Neuron (in vitro differentiated cells): Measurements from ENCODE around the gene CFAP298.
"Not testable (repeated sequence)": the region's sequence is repeated elsewhere in the genome, so short reads cannot be mapped to it uniquely, and the experiment has no call there.

Source experiments
- H2AFZ ChIP-seq: one replicate; pipeline ENCODE4 v1.6.1; 2013; ENCODE audit warnings: low read depth, mild to moderate bottlenecking, inconsistent platforms, low read length, moderate library complexity
- H3K27me3 ChIP-seq: one replicate; pipeline ENCODE4 v1.6.1; 2013; ENCODE audit warnings: low read length; ENCODE audit not compliant: insufficient read depth
- H3K36me3 ChIP-seq: one replicate; pipeline ENCODE4 v1.6.1; 2013; ENCODE audit warnings: low read length; ENCODE audit not compliant: insufficient read depth
- H3K4me1 ChIP-seq: one replicate; pipeline ENCODE4 v1.6.1; 2013; ENCODE audit warnings: low read length; ENCODE audit not compliant: insufficient read depth
- H3K4me3 ChIP-seq: 2 replicates; pipeline ENCODE4 v1.5.1; 2013; ENCODE audit warnings: mild to moderate bottlenecking, low read length, moderate library complexity
- H3K9me3 ChIP-seq: one replicate; pipeline ENCODE4 v1.6.1; 2013; ENCODE audit warnings: low read length

Gene CFAP298

GRCh38 chr21:32612075-32612998 is at the start of gene CFAP298:
Gene CFAP298, minus strand, starts transcription at chr21:32612377. Its CDS starts 134 bp downstream, at chr21:32612243.
- no peaks in the 10 kb centered on the region for H3K9me3 ChIP-seq
- H3K27me3 ChIP-seq = no peaks in the 10 kb centered on the region
- H3K4me3 ChIP-seq = peak within 1 kb of the TSS; percentile 80
- H2AFZ ChIP-seq = peak within 1 kb of the TSS; percentile 86
- peaks cover 11% of the 10 kb centered on the region for H3K4me1 ChIP-seq
- peaks cover 10% of the 10 kb centered on the region for H3K36me3 ChIP-seq

GRCh38 chr21:32661026-32661782 is 49.0 kb upstream of the CFAP298 start:
- not testable (repeated sequence) for H3K9me3 ChIP-seq
- peaks cover 23% of the 10 kb centered on the region for H3K36me3 ChIP-seq

GRCh38 chr21:32658524-32658923 is 46.3 kb upstream of the CFAP298 start:
- Histone ChIP-seq H2AFZ (no peak overlapping the region), H3K9me3 (peaks cover 2% of the 10 kb centered on the region), H3K4me1 (no peaks in the 10 kb centered on the region), H3K27me3 (no peaks in the 10 kb centered on the region), H3K4me3 (no peak overlapping the region), H3K36me3 (peaks cover 3% of the 10 kb centered on the region)

More at GRCh38 chr21:32661026-32661782, 49.0 kb upstream of the CFAP298 start:
- H3K4me3 ChIP-seq, H3K4me1 ChIP-seq, H2AFZ ChIP-seq, H3K27me3 ChIP-seq: not testable (repeated sequence)

- no peaks in the 10 kb centered on the region for H3K27me3 ChIP-seq
- H3K4me3 ChIP-seq = no peak overlapping the region
- no peak overlapping the region for H2AFZ ChIP-seq
- H3K36me3 ChIP-seq = peaks cover 2% of the 10 kb centered on the region
- no peaks in the 10 kb centered on the region for H3K4me1 ChIP-seq
- H3K9me3 ChIP-seq = no peaks in the 10 kb centered on the region
These were observed 41.2 kb upstream of the CFAP298 start for GRCh38 chr21:32653326-32653901.

- H3K27me3 ChIP-seq = no peaks in the 10 kb centered on the region
- peaks cover 12% of the 10 kb centered on the region for H3K36me3 ChIP-seq
These were observed 36.0 kb upstream of the CFAP298 start for GRCh38 chr21:32648165-32648564.

GRCh38 chr21:32645261-32646182 is 33.3 kb upstream of the CFAP298 start:
- Histone ChIP-seq H3K4me3 (no peak overlapping the region), H3K36me3 (peaks cover 12% of the 10 kb centered on the region)

More at GRCh38 chr21:32648165-32648564, 36.0 kb upstream of the CFAP298 start:
- Histone ChIP-seq H3K4me1 (peaks cover 9% of the 10 kb centered on the region), H3K9me3 (no peaks in the 10 kb centered on the region), H3K4me3 (no peak overlapping the region), H2AFZ (no peak overlapping the region)

GRCh38 chr21:32641710-32642698 is 29.8 kb upstream of the CFAP298 start:
- no peaks in the 10 kb centered on the region for H3K27me3 ChIP-seq
- H3K9me3 ChIP-seq = no peaks in the 10 kb centered on the region
- H3K4me3 ChIP-seq = no peak overlapping the region
- peaks cover 9% of the 10 kb centered on the region for H3K4me1 ChIP-seq
- H3K36me3 ChIP-seq = peaks cover 22% of the 10 kb centered on the region
- no peak overlapping the region for H2AFZ ChIP-seq

More at GRCh38 chr21:32645261-32646182, 33.3 kb upstream of the CFAP298 start:
- H2AFZ ChIP-seq = no peak overlapping the region
- peaks cover 9% of the 10 kb centered on the region for H3K4me1 ChIP-seq
- no peaks in the 10 kb centered on the region for H3K9me3 ChIP-seq
- H3K27me3 ChIP-seq = no peaks in the 10 kb centered on the region

GRCh38 chr21:32626621-32627196 is 14.5 kb upstream of the CFAP298 start:
- Histone ChIP-seq H3K36me3 (peaks cover 9% of the 10 kb centered on the region), H3K27me3 (no peaks in the 10 kb centered on the region), H3K4me3 (no peak overlapping the region), H2AFZ (no peak overlapping the region), H3K4me1 (no peaks in the 10 kb centered on the region), H3K9me3 (peaks cover 3% of the 10 kb centered on the region)

- H3K27me3 ChIP-seq, H3K4me1 ChIP-seq, H3K4me3 ChIP-seq, H2AFZ ChIP-seq, H3K9me3 ChIP-seq, H3K36me3 ChIP-seq: not testable (repeated sequence)
These were observed 6.0 kb upstream of the CFAP298 start for GRCh38 chr21:32618218-32618617.

GRCh38 chr21:32613436-32614043 is 1.4 kb upstream of the CFAP298 start:
- H3K4me1 ChIP-seq = peaks cover 11% of the 10 kb centered on the region
- H3K36me3 ChIP-seq = peaks cover 7% of the 10 kb centered on the region
- no peaks in the 10 kb centered on the region for H3K9me3 ChIP-seq
- H3K4me3 ChIP-seq = peak overlapping the region; percentile 80
- peak overlapping the region; percentile 86 for H2AFZ ChIP-seq
- H3K27me3 ChIP-seq = no peaks in the 10 kb centered on the region

GRCh38 chr21:32612999-32613337 is 791 bp upstream of the CFAP298 start:
- Histone ChIP-seq H3K36me3 (peaks cover 10% of the 10 kb centered on the region), H3K27me3 (no peaks in the 10 kb centered on the region), H3K4me1 (peaks cover 11% of the 10 kb centered on the region), H3K9me3 (no peaks in the 10 kb centered on the region), H3K4me3 (peak overlapping the region; percentile 80), H2AFZ (peak overlapping the region; percentile 86)
